ENCODE results near the gene DUSP22. TPM values are rescaled to one million over a fixed set of nuclear protein-coding genes. Genes with fewer than 3 reads are reported as not detected.
"Not testable (repeated sequence)": the region's sequence is repeated elsewhere in the genome, so short reads cannot be mapped to it uniquely, and the experiment has no call there.

DUSP22 gene, protein sequence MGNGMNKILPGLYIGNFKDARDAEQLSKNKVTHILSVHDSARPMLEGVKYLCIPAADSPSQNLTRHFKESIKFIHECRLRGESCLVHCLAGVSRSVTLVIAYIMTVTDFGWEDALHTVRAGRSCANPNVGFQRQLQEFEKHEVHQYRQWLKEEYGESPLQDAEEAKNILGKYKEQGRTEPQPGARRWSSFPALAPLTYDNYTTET
- 61.2 TPM for total RNA-seq
- long read RNA-seq, transcript DUSP22-202 (7 exons, 3,098 nt), result major isoform, 56 of 132 reads
- long read RNA-seq, transcript DUSP22-208 (6 exons, 1,166 nt), result minor isoform, 33 of 132 reads
- long read RNA-seq, transcript DUSP22-201 (8 exons, 1,485 nt), result minor isoform, 18 of 132 reads
- long read RNA-seq, partial matches to known transcripts, result 2 of 132 reads
- long read RNA-seq, other reads (novel, unspliced or antisense), result 19 of 132 reads

DNA sequence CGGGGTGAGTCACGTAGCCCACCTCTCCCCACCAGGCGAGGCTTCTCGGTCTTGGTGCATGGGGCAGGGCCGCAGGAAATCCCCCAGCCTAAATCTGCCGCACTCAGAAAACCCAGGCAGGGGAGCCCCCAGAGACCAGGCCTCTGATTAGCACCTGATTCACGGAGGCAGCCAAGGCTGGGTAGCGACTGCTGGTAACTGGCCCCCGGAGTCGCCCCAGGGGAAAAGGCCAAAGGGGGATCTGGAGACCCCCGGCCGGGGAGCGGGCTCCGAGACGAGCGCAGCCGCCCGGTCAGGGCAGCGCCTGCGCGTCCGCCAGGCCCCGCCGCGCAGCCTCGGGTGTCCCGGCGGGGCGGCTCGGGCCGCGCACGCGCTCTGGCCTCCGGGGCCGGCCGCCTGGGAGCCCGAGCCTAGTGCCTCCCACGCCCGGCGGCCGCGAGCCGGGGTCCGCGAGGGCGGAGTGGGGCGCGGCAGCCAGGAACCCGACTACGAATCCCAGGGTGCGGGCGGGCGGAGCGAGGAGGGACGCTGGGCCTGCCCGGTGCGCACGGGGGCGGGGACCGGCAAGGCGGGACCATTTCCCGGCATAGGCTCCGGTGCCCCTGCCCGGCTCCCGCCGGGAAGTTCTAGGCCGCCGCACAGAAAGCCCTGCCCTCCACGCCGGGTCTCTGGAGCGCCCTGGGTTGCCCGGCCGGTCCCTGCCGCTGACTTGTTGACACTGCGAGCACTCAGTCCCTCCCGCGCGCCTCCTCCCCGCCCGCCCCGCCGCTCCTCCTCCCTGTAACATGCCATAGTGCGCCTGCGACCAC is at the start of gene DUSP22:
DUSP22 (plus strand) TSS at position 791 of the 809 bp plus-strand sequence. CDS start 53 bp downstream, outside the sequence.
- no peaks in the 10 kb centered on the region for H3K36me3 ChIP-seq
- H3K27ac ChIP-seq, result peak within 1 kb of the TSS; percentile 99
- no peaks in the 10 kb centered on the region for H3K9me3 ChIP-seq
- TF ChIP-seq, protein P1, sequence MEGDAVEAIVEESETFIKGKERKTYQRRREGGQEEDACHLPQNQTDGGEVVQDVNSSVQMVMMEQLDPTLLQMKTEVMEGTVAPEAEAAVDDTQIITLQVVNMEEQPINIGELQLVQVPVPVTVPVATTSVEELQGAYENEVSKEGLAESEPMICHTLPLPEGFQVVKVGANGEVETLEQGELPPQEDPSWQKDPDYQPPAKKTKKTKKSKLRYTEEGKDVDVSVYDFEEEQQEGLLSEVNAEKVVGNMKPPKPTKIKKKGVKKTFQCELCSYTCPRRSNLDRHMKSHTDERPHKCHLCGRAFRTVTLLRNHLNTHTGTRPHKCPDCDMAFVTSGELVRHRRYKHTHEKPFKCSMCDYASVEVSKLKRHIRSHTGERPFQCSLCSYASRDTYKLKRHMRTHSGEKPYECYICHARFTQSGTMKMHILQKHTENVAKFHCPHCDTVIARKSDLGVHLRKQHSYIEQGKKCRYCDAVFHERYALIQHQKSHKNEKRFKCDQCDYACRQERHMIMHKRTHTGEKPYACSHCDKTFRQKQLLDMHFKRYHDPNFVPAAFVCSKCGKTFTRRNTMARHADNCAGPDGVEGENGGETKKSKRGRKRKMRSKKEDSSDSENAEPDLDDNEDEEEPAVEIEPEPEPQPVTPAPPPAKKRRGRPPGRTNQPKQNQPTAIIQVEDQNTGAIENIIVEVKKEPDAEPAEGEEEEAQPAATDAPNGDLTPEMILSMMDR (IDR thresholded peaks at IDR 0.05), result no peak
- ATAC-seq (peak; percentile 91), DNase-seq (peak; percentile 96)
- peak within 1 kb of the TSS; percentile 73 for H3K4me3 ChIP-seq
- intact Hi-C loops (cut with DNase I), result no loop called here
- peaks cover 46% of the 10 kb centered on the region for H3K4me1 ChIP-seq
- no peaks in the 10 kb centered on the region for H3K27me3 ChIP-seq

DNA sequence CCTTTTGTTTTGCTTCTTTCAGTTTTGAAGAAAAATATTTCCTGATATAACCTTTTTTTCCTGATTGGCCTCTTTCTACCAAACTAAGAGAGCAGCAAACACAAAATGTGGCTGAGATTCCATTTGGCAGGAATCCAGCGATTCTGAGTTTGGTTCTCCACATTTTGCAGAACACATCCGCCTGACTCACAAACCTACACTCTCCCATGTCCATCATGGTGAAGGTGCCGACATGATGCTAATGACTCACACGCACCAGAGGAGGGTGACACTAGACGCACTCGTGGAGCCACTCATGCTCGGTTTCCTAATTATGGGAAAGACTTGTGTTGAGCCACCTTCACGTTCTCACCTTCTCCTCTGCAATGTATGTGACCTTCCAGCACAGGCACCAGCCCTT is 45.9 kb upstream of the DUSP22 start:
- no peaks in the 10 kb centered on the region for H3K9me3 ChIP-seq
- no peak overlapping the region for H3K27ac ChIP-seq
- H3K4me3 ChIP-seq, result no peak overlapping the region
- no peaks in the 10 kb centered on the region for H3K27me3 ChIP-seq
- intact Hi-C loops (cut with DNase I), result no loop called here
- no peak for DNase-seq
- peak; percentile 33 for ATAC-seq
- TF ChIP-seq, protein P1 (IDR thresholded peaks at IDR 0.05), result no peak
- H3K36me3 ChIP-seq, result no peaks in the 10 kb centered on the region
- no peaks in the 10 kb centered on the region for H3K4me1 ChIP-seq

DNA sequence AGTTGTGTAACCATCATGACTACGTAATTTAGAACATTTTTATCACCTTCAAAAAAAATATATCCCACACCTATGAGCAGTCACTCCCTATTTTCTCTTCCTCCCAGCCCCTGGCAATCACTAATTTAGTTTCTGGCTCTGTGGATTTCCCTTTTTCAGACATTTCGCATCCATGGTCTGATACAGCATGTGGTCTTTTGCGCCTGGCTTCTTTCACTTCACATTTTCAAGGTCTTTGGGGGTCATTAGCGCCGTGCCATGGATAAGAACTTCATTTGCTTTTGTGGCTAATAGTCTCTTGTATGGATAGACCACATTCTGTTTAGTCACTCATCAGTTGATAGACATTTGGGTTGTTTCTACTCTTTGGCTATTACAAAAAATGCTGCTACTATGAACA is 44.9 kb upstream of the DUSP22 start:
- no peak for DNase-seq
- intact Hi-C loops (cut with DNase I), result no loop called here
- TF ChIP-seq, protein P1 (IDR thresholded peaks at IDR 0.05), result no peak
- H3K9me3 ChIP-seq, result no peaks in the 10 kb centered on the region
- no peak for ATAC-seq
- H3K27ac ChIP-seq, result no peak overlapping the region
- no peaks in the 10 kb centered on the region for H3K4me1 ChIP-seq
- no peaks in the 10 kb centered on the region for H3K27me3 ChIP-seq
- H3K36me3 ChIP-seq, result no peaks in the 10 kb centered on the region
- H3K4me3 ChIP-seq, result no peak overlapping the region

DNA sequence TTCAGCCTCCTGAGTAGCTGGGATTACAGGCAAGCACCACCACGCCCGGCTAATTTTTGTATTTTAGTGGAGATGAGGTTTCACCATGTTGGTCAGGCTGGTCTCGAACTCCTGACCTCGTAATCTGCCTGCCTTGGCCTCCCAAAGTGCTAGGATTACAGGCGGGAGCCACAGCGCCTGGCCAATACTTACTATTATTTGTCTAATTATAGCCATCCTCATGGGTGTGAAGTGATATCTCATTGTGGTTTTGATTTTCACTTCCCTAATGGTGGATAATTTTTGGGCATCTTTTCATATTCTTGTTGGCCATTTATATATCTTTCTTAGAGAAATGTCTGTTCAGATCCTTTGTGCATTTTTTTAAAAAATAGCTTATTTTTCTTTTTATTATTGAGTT is 44.2 kb upstream of the DUSP22 start:
- H3K27me3 ChIP-seq; H3K4me3 ChIP-seq; intact Hi-C loops (cut with DNase I); H3K4me1 ChIP-seq; H3K36me3 ChIP-seq; H3K9me3 ChIP-seq; H3K27ac ChIP-seq; DNase-seq; ATAC-seq: not testable (repeated sequence)

DNA sequence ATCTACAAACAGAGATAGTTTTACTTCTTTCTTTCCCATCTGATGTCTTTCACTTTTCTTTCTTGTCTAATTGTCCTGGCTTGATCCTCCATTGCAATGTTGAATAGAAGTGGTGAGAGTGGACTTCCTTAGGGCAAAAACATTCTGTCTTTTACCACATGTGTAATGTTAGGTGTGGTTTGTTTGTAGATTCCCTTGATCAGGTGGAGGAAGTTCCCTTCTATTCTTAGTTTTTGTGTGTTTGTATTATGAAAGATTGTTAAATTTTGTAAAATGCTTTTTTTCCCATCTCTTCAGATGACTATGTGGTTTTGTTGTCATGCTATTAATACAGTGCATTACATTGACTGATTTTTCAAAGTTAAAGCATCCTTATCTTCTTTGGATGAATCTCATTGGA is 41.6 kb upstream of the DUSP22 start:
- Histone ChIP-seq H3K36me3 (no peaks in the 10 kb centered on the region), H3K9me3 (no peaks in the 10 kb centered on the region), H3K27me3 (no peaks in the 10 kb centered on the region), H3K4me3 (no peak overlapping the region), H3K27ac (no peak overlapping the region), H3K4me1 (no peaks in the 10 kb centered on the region)
- TF ChIP-seq, protein P1 (IDR thresholded peaks at IDR 0.05), result no peak
- no peak for ATAC-seq
- no peak for DNase-seq
- intact Hi-C loops (cut with DNase I), result no loop called here

DNA sequence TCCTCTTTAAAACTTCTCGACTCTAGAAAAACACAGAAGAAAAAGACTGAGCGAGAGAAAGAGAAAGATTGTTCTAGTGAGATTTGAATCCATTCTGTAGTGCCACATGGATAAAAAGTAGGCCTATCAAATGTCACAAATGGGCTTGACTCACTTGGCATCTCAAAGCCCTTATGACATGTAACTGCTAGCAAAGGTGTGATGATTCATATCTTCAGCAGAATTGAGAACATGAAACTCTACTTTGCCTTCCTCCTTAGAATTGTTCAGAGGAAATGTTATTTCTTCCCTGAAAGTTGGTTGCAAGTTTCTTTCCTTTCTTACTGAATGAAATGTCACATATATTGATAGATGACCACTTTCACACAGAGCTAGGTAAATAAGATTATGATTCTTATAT is 40.4 kb upstream of the DUSP22 start:
- no peak for ATAC-seq
- intact Hi-C loops (cut with DNase I), result no loop called here
- H3K4me1 ChIP-seq, result no peaks in the 10 kb centered on the region

More for the DNA sequence above, 40.4 kb upstream of the DUSP22 start:
- no peaks in the 10 kb centered on the region for H3K27me3 ChIP-seq
- no peaks in the 10 kb centered on the region for H3K36me3 ChIP-seq
- H3K27ac ChIP-seq, result no peak overlapping the region
- H3K4me3 ChIP-seq, result no peak overlapping the region
- TF ChIP-seq, protein P1 (IDR thresholded peaks at IDR 0.05), result no peak
- H3K9me3 ChIP-seq, result no peaks in the 10 kb centered on the region
- DNase-seq, result no peak
